PC-9 (cell line): Measurements from ENCODE around the gene OR14K1.

Source experiments
- EZH2 ChIP-seq: fragments of 200-600 bp; sonication (generic); IDR thresholded peaks from 2 replicates; pipeline ENCODE4 v1.8.0; 2017; ENCODE audit warnings: antibody characterized with exemption, low read depth
- TF ChIP-seq, protein P1 (sequence below): fragments of 200-600 bp; sonication (generic); conservative IDR thresholded peaks from 2 replicates; pipeline ENCODE4 v1.6.1; 2017; ENCODE audit warnings: mixed run types, antibody characterized with exemption, mild to moderate bottlenecking, moderate library complexity

- TF ChIP-seq EZH2: no peak
- TF ChIP-seq, protein P1, sequence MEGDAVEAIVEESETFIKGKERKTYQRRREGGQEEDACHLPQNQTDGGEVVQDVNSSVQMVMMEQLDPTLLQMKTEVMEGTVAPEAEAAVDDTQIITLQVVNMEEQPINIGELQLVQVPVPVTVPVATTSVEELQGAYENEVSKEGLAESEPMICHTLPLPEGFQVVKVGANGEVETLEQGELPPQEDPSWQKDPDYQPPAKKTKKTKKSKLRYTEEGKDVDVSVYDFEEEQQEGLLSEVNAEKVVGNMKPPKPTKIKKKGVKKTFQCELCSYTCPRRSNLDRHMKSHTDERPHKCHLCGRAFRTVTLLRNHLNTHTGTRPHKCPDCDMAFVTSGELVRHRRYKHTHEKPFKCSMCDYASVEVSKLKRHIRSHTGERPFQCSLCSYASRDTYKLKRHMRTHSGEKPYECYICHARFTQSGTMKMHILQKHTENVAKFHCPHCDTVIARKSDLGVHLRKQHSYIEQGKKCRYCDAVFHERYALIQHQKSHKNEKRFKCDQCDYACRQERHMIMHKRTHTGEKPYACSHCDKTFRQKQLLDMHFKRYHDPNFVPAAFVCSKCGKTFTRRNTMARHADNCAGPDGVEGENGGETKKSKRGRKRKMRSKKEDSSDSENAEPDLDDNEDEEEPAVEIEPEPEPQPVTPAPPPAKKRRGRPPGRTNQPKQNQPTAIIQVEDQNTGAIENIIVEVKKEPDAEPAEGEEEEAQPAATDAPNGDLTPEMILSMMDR: no peak
These were observed 21.9 kb upstream of the OR14K1 start, which contains the start of gene OR6F1 for GRCh38 chr1:247716546-247716945.
